Activated naive CD8-positive, alpha-beta T cell treated with anti-CD3 and anti-CD28 coated beads for 36 hours (primary cell): ENCODE results near the gene NEDD8. TPM values are rescaled to one million over a fixed set of nuclear protein-coding genes. Genes with fewer than 3 reads are reported as not detected.
"Not testable (repeated sequence)": the region's sequence is repeated elsewhere in the genome, so short reads cannot be mapped to it uniquely, and the experiment has no call there.

ENCODE experiments used
- DNase-seq: peaks from one replicate; pipeline ENCODE4 v3.0.0; 2021
- H3K27ac Mint-ChIP-seq: one replicate; pipeline ENCODE4 v1.8.0; 2022; ENCODE audit warnings: mild to moderate bottlenecking, moderate library complexity, mixed read lengths
- H3K27me3 Mint-ChIP-seq: one replicate; pipeline ENCODE4 v1.8.0; 2022; ENCODE audit warnings: mild to moderate bottlenecking, mixed read lengths
- H3K36me3 Mint-ChIP-seq: one replicate; pipeline ENCODE4 v1.8.0; 2021; ENCODE audit warnings: mild to moderate bottlenecking, mixed read lengths
- H3K4me1 Mint-ChIP-seq: one replicate; pipeline ENCODE4 v1.8.0; 2021; ENCODE audit warnings: mixed read lengths
- H3K4me3 Mint-ChIP-seq: one replicate; pipeline ENCODE4 v1.8.0; 2022; ENCODE audit warnings: mild to moderate bottlenecking, moderate library complexity, mixed read lengths
- H3K9me3 Mint-ChIP-seq: one replicate; pipeline ENCODE4 v1.8.0; 2022; ENCODE audit warnings: mixed read lengths
- total RNA-seq, 2 experiments: library from RNA; stranded (reverse); gene quantifications; one replicate each; pipeline ENCODE4 v1.2.3, GENCODE V29; 2021

The NEDD8 gene
- total RNA-seq, 2 experiments from 2014 or later = 194 to 201 TPM

GRCh38 chr14:24228902-24229301, 3.3 kb downstream of the NEDD8 start:
- H3K27me3 Mint-ChIP-seq = no peaks in the 10 kb centered on the region
- H3K4me3 Mint-ChIP-seq = no peak overlapping the region
- peaks cover 9% of the 10 kb centered on the region for H3K36me3 Mint-ChIP-seq
- DNase-seq = no peak
- peaks cover 30% of the 10 kb centered on the region for H3K4me1 Mint-ChIP-seq
- no peaks in the 10 kb centered on the region for H3K9me3 Mint-ChIP-seq
- no peak overlapping the region for H3K27ac Mint-ChIP-seq

GRCh38 chr14:24226473-24226872, 5.7 kb downstream of the NEDD8 start:
- Mint-ChIP-seq H3K27me3 (no peaks in the 10 kb centered on the region), H3K27ac (no peak overlapping the region), H3K9me3 (no peaks in the 10 kb centered on the region), H3K4me1 (peaks cover 25% of the 10 kb centered on the region), H3K4me3 (no peak overlapping the region), H3K36me3 (peaks cover 9% of the 10 kb centered on the region)
- DNase-seq = no peak

- no peak overlapping the region for H3K4me3 Mint-ChIP-seq
- peaks cover 22% of the 10 kb centered on the region for H3K4me1 Mint-ChIP-seq
- DNase-seq = no peak
- no peaks in the 10 kb centered on the region for H3K9me3 Mint-ChIP-seq
- H3K27me3 Mint-ChIP-seq = no peaks in the 10 kb centered on the region
- peak overlapping the region; percentile 2 for H3K27ac Mint-ChIP-seq
- peaks cover 9% of the 10 kb centered on the region for H3K36me3 Mint-ChIP-seq
Measured at GRCh38 chr14:24224618-24225071, 7.5 kb downstream of the NEDD8 start.

- H3K4me3 Mint-ChIP-seq, H3K27me3 Mint-ChIP-seq, DNase-seq, H3K27ac Mint-ChIP-seq, H3K36me3 Mint-ChIP-seq, H3K9me3 Mint-ChIP-seq: not testable (repeated sequence)
- peaks cover 21% of the 10 kb centered on the region for H3K4me1 Mint-ChIP-seq
Measured at GRCh38 chr14:24222987-24223386, 9.2 kb downstream of the NEDD8 start.

GRCh38 chr14:24219521-24219920, 12.6 kb downstream of the NEDD8 start:
- H3K36me3 Mint-ChIP-seq = peaks cover 8% of the 10 kb centered on the region
- H3K27me3 Mint-ChIP-seq = no peaks in the 10 kb centered on the region
- no peak overlapping the region for H3K4me3 Mint-ChIP-seq
- H3K4me1 Mint-ChIP-seq = peaks cover 19% of the 10 kb centered on the region
- H3K9me3 Mint-ChIP-seq = no peaks in the 10 kb centered on the region
- H3K27ac Mint-ChIP-seq = no peak overlapping the region
- no peak for DNase-seq

- no peak for DNase-seq
- Mint-ChIP-seq H3K36me3 (peaks cover 10% of the 10 kb centered on the region), H3K4me1 (peaks cover 20% of the 10 kb centered on the region), H3K27ac (no peak overlapping the region), H3K27me3 (no peaks in the 10 kb centered on the region), H3K9me3 (no peaks in the 10 kb centered on the region), H3K4me3 (no peak overlapping the region)
Measured at GRCh38 chr14:24219080-24219479, 13.1 kb downstream of the NEDD8 start.

GRCh38 chr14:24216876-24217275, 15.3 kb downstream of the NEDD8 start:
- not testable (repeated sequence) for H3K9me3 Mint-ChIP-seq, DNase-seq, H3K27me3 Mint-ChIP-seq, H3K4me3 Mint-ChIP-seq, H3K27ac Mint-ChIP-seq
- H3K4me1 Mint-ChIP-seq = peaks cover 31% of the 10 kb centered on the region
- peaks cover 24% of the 10 kb centered on the region for H3K36me3 Mint-ChIP-seq

GRCh38 chr14:24216345-24216699, 15.8 kb downstream of the NEDD8 start:
- no peak for DNase-seq
- peaks cover 3% of the 10 kb centered on the region for H3K27me3 Mint-ChIP-seq

GRCh38 chr14:24215495-24216344, 16.4 kb downstream of the NEDD8 start, which contains the start of gene MDP1:
TSS of gene MDP1 (minus strand) at chr14:24216066. CDS start at chr14:24215955, 111 bp downstream.
- H3K4me3 Mint-ChIP-seq = peak within 1 kb of the TSS; percentile 90

More at GRCh38 chr14:24216345-24216699, 15.8 kb downstream of the NEDD8 start:
- Mint-ChIP-seq H3K27ac (peak overlapping the region; percentile 97), H3K9me3 (no peaks in the 10 kb centered on the region), H3K4me1 (peaks cover 35% of the 10 kb centered on the region), H3K36me3 (peaks cover 29% of the 10 kb centered on the region), H3K4me3 (peak overlapping the region; percentile 90)

GRCh38 chr14:24213866-24214662, 18.1 kb downstream of the NEDD8 start:
- Mint-ChIP-seq H3K4me3 (peak overlapping the region; percentile 88), H3K4me1 (peaks cover 38% of the 10 kb centered on the region), H3K36me3 (peaks cover 40% of the 10 kb centered on the region), H3K27me3 (peaks cover 3% of the 10 kb centered on the region), H3K27ac (peak overlapping the region; percentile 96), H3K9me3 (no peaks in the 10 kb centered on the region)
- DNase-seq = no peak

More at GRCh38 chr14:24215495-24216344, 16.4 kb downstream of the NEDD8 start, which contains the start of gene MDP1:
- H3K4me1 Mint-ChIP-seq = peaks cover 36% of the 10 kb centered on the region
- H3K27me3 Mint-ChIP-seq = peaks cover 3% of the 10 kb centered on the region
- H3K36me3 Mint-ChIP-seq = peaks cover 33% of the 10 kb centered on the region
- H3K27ac Mint-ChIP-seq = peak within 1 kb of the TSS; percentile 97
- DNase-seq = peak; percentile 85
- no peaks in the 10 kb centered on the region for H3K9me3 Mint-ChIP-seq

- Mint-ChIP-seq H3K36me3 (peaks cover 43% of the 10 kb centered on the region), H3K4me1 (peaks cover 38% of the 10 kb centered on the region), H3K27ac (peak within 1 kb of the TSS; percentile 96), H3K9me3 (no peaks in the 10 kb centered on the region), H3K27me3 (peaks cover 3% of the 10 kb centered on the region), H3K4me3 (peak within 1 kb of the TSS; percentile 88)
- peak; percentile 98 for DNase-seq
Measured at GRCh38 chr14:24212924-24213865, 19.0 kb downstream of the NEDD8 start, which contains the start of gene CHMP4A. TSS of gene CHMP4A (minus strand) at chr14:24213488. CDS start at chr14:24213439, 49 bp downstream.

GRCh38 chr14:24211311-24211710, 20.9 kb downstream of the NEDD8 start:
- Mint-ChIP-seq H3K27ac (no peak overlapping the region), H3K4me1 (peaks cover 45% of the 10 kb centered on the region), H3K36me3 (peaks cover 54% of the 10 kb centered on the region), H3K9me3 (no peaks in the 10 kb centered on the region), H3K27me3 (peaks cover 3% of the 10 kb centered on the region), H3K4me3 (no peak overlapping the region)
- no peak for DNase-seq

GRCh38 chr14:24207625-24208024, 24.5 kb downstream of the NEDD8 start:
- peaks cover 26% of the 10 kb centered on the region for H3K4me1 Mint-ChIP-seq
- peaks cover 70% of the 10 kb centered on the region for H3K36me3 Mint-ChIP-seq
- H3K27ac Mint-ChIP-seq = peak overlapping the region; percentile 7
- peaks cover 5% of the 10 kb centered on the region for H3K9me3 Mint-ChIP-seq
- no peak for DNase-seq
- H3K27me3 Mint-ChIP-seq = no peaks in the 10 kb centered on the region
- H3K4me3 Mint-ChIP-seq = no peak overlapping the region

GRCh38 chr14:24207104-24207551, 25.0 kb downstream of the NEDD8 start:
- Mint-ChIP-seq H3K4me1 (peaks cover 24% of the 10 kb centered on the region), H3K4me3 (no peak overlapping the region), H3K27ac (peak overlapping the region; percentile 18), H3K9me3 (peaks cover 8% of the 10 kb centered on the region), H3K27me3 (no peaks in the 10 kb centered on the region), H3K36me3 (peaks cover 71% of the 10 kb centered on the region)
- DNase-seq = no peak
